A673 (cell line): ENCODE results near the gene BCAS2. TPM values are rescaled to one million over a fixed set of nuclear protein-coding genes. Genes with fewer than 3 reads are reported as not detected.

ENCODE experiments used
- BruUV-seq: library from RNA; stranded (reverse); fragments of 400-500 nt; replicated peaks from 2 replicates; lab custom pipeline; 2021; lab: Mats Ljungman, UMichigan
- CTCF ChIA-PET: fragments of 300-600 bp; sonication (Branson Sonifier 250); formaldehyde crosslinking; loops from one replicate; lab custom pipeline; 2022; ENCODE audit warnings: antibody characterized with exemption; lab: Charles Lee
- POLR2A ChIA-PET: fragments of 300-600 bp; sonication (Branson Sonifier 250); formaldehyde crosslinking; loops from one replicate; lab custom pipeline; 2022; ENCODE audit warnings: antibody characterized with exemption; ENCODE audit not compliant: low non-redundant PET; lab: Charles Lee
- DNase-seq: peaks from one replicate; pipeline ENCODE4 v3.0.0-alpha.2; 2015; ENCODE audit warnings: low spot score
- H3K27ac ChIP-seq: fragments of 200-600 bp; sonication (generic); 2 replicates; pipeline ENCODE4 v1.5.1; 2016; ENCODE audit warnings: mixed run types, low read depth, mild to moderate bottlenecking, mixed read lengths, antibody characterized with exemption, low read length; ENCODE audit not compliant: poor library complexity, severe bottlenecking
- H3K27me3 ChIP-seq: fragments of 200-600 bp; sonication (generic); replicated peaks from 2 replicates; pipeline ENCODE4 v1.6.1; 2017; ENCODE audit warnings: mixed run types, low read depth, mild to moderate bottlenecking, mixed read lengths, antibody characterized with exemption, low read length; ENCODE audit not compliant: insufficient read depth, poor library complexity
- H3K36me3 ChIP-seq: fragments of 200-600 bp; sonication (generic); 2 replicates; pipeline ENCODE4 v1.6.1; 2016; ENCODE audit warnings: mixed run types, mild to moderate bottlenecking, mixed read lengths, antibody characterized with exemption, low read length; ENCODE audit not compliant: insufficient read depth, poor library complexity, severe bottlenecking
- H3K4me1 ChIP-seq: fragments of 200-600 bp; sonication (generic); 2 replicates; pipeline ENCODE4 v1.6.1; 2017; ENCODE audit warnings: mixed run types, mild to moderate bottlenecking, mixed read lengths, antibody characterized with exemption, low read length; ENCODE audit not compliant: insufficient read depth, poor library complexity, severe bottlenecking
- H3K4me3 ChIP-seq: fragments of 200-600 bp; sonication (generic); 2 replicates; pipeline ENCODE4 v1.5.1; 2016; ENCODE audit warnings: low read depth, mixed run types, mild to moderate bottlenecking, mixed read lengths, low read length; ENCODE audit not compliant: poor library complexity, severe bottlenecking
- H3K9me3 ChIP-seq: fragments of 200-600 bp; sonication (generic); 2 replicates; pipeline ENCODE4 v1.6.1; 2016; ENCODE audit warnings: mixed run types, low read depth, mild to moderate bottlenecking, mixed read lengths, antibody characterized with exemption, low read length; ENCODE audit not compliant: poor library complexity, severe bottlenecking
- CTCF ChIP-seq: fragments of 300-800, 200-600 bp; sonication (generic); conservative IDR thresholded peaks from 2 replicates; pipeline ENCODE4 v1.5.1; 2017; ENCODE audit warnings: low read depth, mild to moderate bottlenecking, antibody characterized with exemption, low read length, moderate library complexity, mixed read lengths
- EZH2 ChIP-seq: fragments of 200-600 bp; sonication (generic); IDR thresholded peaks from 2 replicates; pipeline ENCODE4 v1.6.1; 2017; ENCODE audit warnings: borderline replicate concordance, low read depth, mild to moderate bottlenecking, mixed read lengths, antibody characterized with exemption, low read length; ENCODE audit not compliant: poor library complexity, severe bottlenecking
- intact Hi-C: fragments of 100-400 bp; cut with micrococcal nuclease; formaldehyde crosslinking; loops from one replicate; pipeline ENCODE4 v1.10.0; 2022; ENCODE audit not compliant: unreplicated experiment
- total RNA-seq: library from RNA; stranded (reverse); gene quantifications from 2 replicates; pipeline ENCODE4 v1.2.3, GENCODE V29; 2021

Gene BCAS2
- total RNA-seq, 1 experiment from 2014 or later: 75.7 TPM

- no peak overlapping the region for H3K27ac ChIP-seq
- ChIA-PET CTCF (no interaction called here), POLR2A (no interaction called here)
- BruUV-seq: no TSS peak
- no peak for DNase-seq
- H3K27me3 ChIP-seq: no peaks in the 10 kb centered on the region
- intact Hi-C loops: no loop called here
- H3K4me1 ChIP-seq: no peaks in the 10 kb centered on the region
- no peaks in the 10 kb centered on the region for H3K36me3 ChIP-seq
- no peak overlapping the region for H3K4me3 ChIP-seq
- no peak for TF ChIP-seq CTCF
- no peak for TF ChIP-seq EZH2
- no peaks in the 10 kb centered on the region for H3K9me3 ChIP-seq
These were observed 29.3 kb upstream of the BCAS2 start for GRCh38 chr1:114610546-114611245.

- Histone ChIP-seq H3K27ac (no peak overlapping the region), H3K36me3 (no peaks in the 10 kb centered on the region), H3K27me3 (no peaks in the 10 kb centered on the region), H3K4me1 (no peaks in the 10 kb centered on the region), H3K9me3 (no peaks in the 10 kb centered on the region), H3K4me3 (no peak overlapping the region)
- POLR2A ChIA-PET: no interaction called here
- no TSS peak for BruUV-seq
- TF ChIP-seq EZH2 (no peak), CTCF (no peak)
- CTCF ChIA-PET: no interaction called here
- intact Hi-C loops: no loop called here
- DNase-seq: no peak
These were observed 28.4 kb upstream of the BCAS2 start for GRCh38 chr1:114609826-114610225.

- CTCF ChIA-PET: no interaction called here
- Histone ChIP-seq H3K4me1 (no peaks in the 10 kb centered on the region), H3K4me3 (no peak overlapping the region), H3K27ac (no peak overlapping the region), H3K9me3 (no peaks in the 10 kb centered on the region), H3K36me3 (no peaks in the 10 kb centered on the region), H3K27me3 (no peaks in the 10 kb centered on the region)
- intact Hi-C loops: no loop called here
- no TSS peak for BruUV-seq
- POLR2A ChIA-PET: no interaction called here
- DNase-seq: no peak
- TF ChIP-seq EZH2 (no peak), CTCF (no peak)
These were observed 27.6 kb upstream of the BCAS2 start for GRCh38 chr1:114609026-114609425.
